HG03060 (cell line): ENCODE data around the gene ZDHHC20.

ENCODE experiments used
- ATAC-seq: cut with Tn5 transposase; IDR thresholded peaks from one replicate; pipeline ENCODE4 v1.9.1; 2021; ENCODE audit warnings: low read depth, moderate number of reproducible peaks; ENCODE audit not compliant: unreplicated experiment

ZDHHC20 gene

GRCh38 chr13:21458813-21459701 lies at the start of gene ZDHHC20:
ZDHHC20 (minus strand) TSS chr13:21459303; CDS start chr13:21459171, 132 bp downstream.
- no peak for ATAC-seq

GRCh38 chr13:21504379-21504778 lies 45.3 kb upstream of the ZDHHC20 start:
- ATAC-seq: no peak

GRCh38 chr13:21501686-21502085 lies 42.6 kb upstream of the ZDHHC20 start:
- no peak for ATAC-seq

- ATAC-seq: no peak
Observed at GRCh38 chr13:21486322-21486721, 27.2 kb upstream of the ZDHHC20 start.

- no peak for ATAC-seq
Observed at GRCh38 chr13:21483748-21484147, 24.6 kb upstream of the ZDHHC20 start.

GRCh38 chr13:21481359-21481758 lies 22.3 kb upstream of the ZDHHC20 start:
- ATAC-seq: no peak

GRCh38 chr13:21478881-21479808 lies 20.0 kb upstream of the ZDHHC20 start:
- ATAC-seq: no peak

GRCh38 chr13:21476893-21477472 lies 17.9 kb upstream of the ZDHHC20 start:
- ATAC-seq: peak; percentile 75

- ATAC-seq: no peak
Observed at GRCh38 chr13:21475115-21475514, 16.0 kb upstream of the ZDHHC20 start.

GRCh38 chr13:21470785-21471184 lies 11.7 kb upstream of the ZDHHC20 start:
- ATAC-seq: no peak

- no peak for ATAC-seq
Observed at GRCh38 chr13:21466527-21466926, 7.4 kb upstream of the ZDHHC20 start.

GRCh38 chr13:21465710-21466160 lies 6.6 kb upstream of the ZDHHC20 start:
- ATAC-seq: no peak

GRCh38 chr13:21463424-21463823 lies 4.3 kb upstream of the ZDHHC20 start:
- ATAC-seq: no peak

- no peak for ATAC-seq
Observed at GRCh38 chr13:21461131-21461530, 2.0 kb upstream of the ZDHHC20 start.

- ATAC-seq: no peak
Observed at GRCh38 chr13:21458451-21458812, 671 bp downstream of the ZDHHC20 start.

- ATAC-seq: no peak
Observed at GRCh38 chr13:21453387-21454081, 5.6 kb downstream of the ZDHHC20 start.

- ATAC-seq: no peak
Observed at GRCh38 chr13:21450936-21451335, 8.2 kb downstream of the ZDHHC20 start.

GRCh38 chr13:21446656-21447055 lies 12.4 kb downstream of the ZDHHC20 start:
- no peak for ATAC-seq

GRCh38 chr13:21445759-21446158 lies 13.3 kb downstream of the ZDHHC20 start:
- no peak for ATAC-seq

GRCh38 chr13:21443171-21443570 lies 15.9 kb downstream of the ZDHHC20 start:
- no peak for ATAC-seq
